ENCODE data around the gene MAP2K4.

The MAP2K4 gene

DNA sequence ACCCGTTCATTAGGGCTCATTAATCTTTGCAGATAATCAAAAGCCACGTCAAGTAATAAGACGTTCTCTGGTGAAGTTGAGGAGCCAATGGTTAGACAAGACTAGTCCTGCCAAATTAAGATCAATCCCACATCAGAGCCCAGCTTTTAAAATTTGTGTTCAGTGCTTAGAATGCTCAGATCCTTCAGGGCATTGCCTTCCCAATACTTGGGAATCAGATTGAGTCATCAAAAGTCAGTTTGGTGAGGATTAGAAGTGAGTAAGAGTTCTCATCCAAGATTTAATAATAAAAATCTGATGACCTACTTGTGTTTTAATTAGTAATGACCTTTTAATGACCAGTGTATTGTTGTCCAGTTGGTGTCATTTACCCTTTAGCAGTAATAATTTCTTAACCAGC is 19.8 kb downstream of the MAP2K4 start:
- DNase-seq (ENCODE audit: low spot score), result no peak

DNA sequence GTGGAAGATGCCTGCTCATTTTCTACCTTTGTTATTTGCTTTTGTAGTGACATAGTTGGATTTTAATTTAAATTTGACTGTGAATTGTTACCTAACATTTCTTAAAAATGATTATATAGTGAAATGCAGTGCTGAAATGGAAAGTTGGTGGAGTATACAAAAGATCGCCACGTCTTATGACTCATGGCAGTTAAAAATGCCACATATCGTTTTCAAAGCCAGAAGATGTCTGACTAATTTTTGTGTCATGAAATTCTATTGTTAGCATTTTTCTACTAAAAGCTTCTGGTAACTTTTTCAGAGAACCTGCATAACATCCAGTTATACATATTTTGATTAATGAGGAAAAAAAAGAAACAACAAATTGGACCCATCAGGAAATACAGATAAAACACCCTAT is 20.6 kb downstream of the MAP2K4 start:
- peak; percentile 74 for DNase-seq (ENCODE audit: low spot score)

- no peak for DNase-seq (ENCODE audit: low spot score)
These were observed 23.0 kb downstream of the MAP2K4 start for GRCh38 chr17:12043702-12044101.

DNA sequence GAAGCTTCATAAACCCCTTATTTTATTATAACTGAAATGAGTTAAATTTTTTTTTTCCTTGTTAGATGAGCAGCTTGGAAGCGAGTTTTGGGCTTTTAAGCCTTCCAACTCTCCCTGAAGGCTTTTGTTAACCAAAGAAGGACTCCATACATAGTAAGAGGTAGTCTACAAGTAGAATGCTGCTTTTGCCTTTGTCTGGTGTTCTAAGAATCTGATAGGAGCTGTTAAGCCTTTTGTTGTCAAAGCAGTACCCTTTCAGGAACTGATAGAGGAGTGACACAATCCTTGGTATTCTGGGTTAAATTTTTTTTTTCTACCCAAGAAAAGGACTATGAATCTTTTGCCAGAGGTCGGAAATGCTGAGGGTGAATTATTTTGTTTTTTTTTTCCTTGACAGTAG is 26.1 kb downstream of the MAP2K4 start:
- DNase-seq (ENCODE audit: low spot score), result no peak

- DNase-seq (ENCODE audit: low spot score), result no peak
These were observed 27.2 kb downstream of the MAP2K4 start for GRCh38 chr17:12047681-12048376.

DNA sequence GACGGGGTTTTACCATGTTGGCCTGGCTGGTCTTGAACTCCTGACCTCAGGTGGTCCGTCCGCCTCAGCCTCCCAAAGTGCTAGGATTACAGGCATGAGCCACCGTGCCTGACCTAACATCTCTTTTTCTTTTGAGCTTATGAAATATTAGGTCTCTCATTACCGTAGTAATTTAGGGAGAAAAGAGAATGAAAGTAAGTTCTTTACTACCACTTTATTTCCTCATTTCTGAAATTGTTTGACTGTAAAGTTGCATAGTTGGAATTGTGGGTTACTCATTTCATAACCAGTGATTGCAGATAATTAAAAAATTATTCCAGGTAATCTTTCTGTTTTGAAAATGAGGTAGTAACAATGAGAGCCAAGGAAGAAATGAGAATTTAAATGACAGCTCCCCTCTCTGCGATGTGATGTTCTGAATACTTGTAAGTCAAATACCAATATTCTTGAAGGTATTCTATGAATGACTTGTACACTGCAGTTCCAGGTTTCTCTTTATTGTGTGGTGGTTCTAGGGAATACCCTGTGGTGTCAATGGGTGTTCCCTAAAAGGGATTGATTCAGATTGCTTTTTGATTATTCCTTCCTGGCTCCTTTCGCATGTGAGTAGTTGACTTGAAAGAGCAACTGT is 28.3 kb downstream of the MAP2K4 start:
- no peak for DNase-seq (ENCODE audit: low spot score)

DNA sequence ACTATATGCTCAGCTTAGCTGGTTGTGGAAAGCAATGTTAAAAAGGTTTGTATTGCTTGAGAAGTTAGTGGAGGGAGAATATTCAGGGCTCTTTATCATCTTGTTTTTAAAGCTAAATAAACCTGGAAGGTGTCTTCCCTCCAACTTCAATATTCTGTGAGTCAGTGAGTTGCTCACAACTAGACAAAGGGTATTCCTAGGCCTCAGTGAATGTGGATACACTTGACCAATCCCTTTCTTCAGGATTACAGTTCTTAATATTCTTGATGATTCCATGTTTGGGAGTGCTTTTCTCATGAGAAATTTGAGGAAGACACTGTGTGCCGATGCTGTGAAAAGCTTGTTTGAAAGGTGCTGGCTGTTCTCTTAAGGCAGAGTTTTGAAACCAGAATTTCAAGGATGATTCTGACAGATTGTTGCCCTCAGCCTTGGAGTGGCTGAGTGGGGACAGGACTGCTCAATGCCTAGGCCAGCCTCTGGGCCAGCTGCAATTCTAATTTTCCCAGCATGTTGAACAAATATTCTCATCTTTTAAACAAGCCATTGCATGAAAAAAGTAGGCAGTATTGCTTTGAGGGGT is 30.1 kb downstream of the MAP2K4 start:
- no peak for DNase-seq (ENCODE audit: low spot score)

DNA sequence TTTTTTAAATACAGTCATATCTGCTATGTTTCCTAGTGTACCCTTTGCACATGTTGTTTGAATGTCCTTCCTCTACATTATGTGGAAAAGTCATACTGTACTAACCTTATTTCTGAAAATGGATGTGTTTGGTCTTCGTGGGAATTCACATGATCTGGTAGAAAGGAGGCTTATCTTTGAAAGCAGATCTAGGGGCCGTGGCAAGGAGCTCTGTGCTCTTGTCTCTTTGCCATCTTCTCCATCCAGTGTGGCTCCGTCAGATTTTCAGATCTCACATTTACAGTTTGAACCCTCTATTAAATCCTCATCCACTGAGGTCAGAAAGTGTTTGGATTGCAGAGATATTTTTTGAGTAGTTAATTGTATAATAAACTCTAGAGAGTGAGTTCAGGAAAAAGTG is 32.9 kb downstream of the MAP2K4 start:
- DNase-seq (ENCODE audit: low spot score), result no peak

GRCh38 chr17:12055889-12056288 is 35.2 kb downstream of the MAP2K4 start:
- no peak for DNase-seq (ENCODE audit: low spot score)

DNA sequence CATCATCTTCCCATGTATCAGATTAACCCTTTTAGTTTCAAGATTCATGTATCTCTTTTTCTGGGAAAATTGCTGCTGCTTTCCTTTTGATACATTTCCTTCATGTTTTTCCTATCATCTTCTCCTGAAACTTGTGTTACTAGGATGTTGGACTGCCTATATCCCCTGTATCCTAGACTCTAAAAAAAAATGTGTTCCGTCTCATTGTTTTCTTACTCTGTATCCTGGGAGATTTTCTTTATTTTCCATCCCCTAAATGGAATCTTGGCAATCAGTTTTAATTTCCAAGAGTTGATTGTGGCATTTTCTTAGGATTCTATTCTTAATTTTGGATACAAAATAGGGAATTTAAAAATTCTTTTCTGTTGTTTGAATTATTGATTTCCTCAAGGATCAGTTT is 36.8 kb downstream of the MAP2K4 start:
- no peak for DNase-seq (ENCODE audit: low spot score)

- no peak for DNase-seq (ENCODE audit: low spot score)
These were observed 37.9 kb downstream of the MAP2K4 start for GRCh38 chr17:12058535-12058934.

GRCh38 chr17:12062249-12062648 is 41.6 kb downstream of the MAP2K4 start:
- no peak for DNase-seq (ENCODE audit: low spot score)

- DNase-seq (ENCODE audit: low spot score), result no peak
These were observed 43.7 kb downstream of the MAP2K4 start for GRCh38 chr17:12064395-12064794.

DNA sequence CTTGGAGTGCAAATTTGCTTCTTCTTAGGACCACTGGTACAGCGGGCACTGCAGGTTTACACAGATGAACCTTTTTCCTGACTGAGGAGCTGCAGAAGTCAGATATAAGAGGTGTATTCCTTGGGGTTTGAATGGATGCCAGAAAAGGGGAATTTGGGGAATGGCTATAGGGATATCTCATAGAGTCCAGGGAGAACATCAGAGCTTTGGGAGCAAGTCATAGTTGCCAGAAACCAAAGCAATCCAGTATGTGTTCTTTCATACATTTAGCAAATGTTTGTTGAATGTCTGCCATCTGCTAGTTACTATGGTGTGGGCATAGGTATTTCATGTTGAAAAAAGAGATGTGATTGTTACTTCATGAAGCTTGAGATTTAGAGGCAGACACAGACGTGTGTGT is 46.8 kb downstream of the MAP2K4 start:
- no peak for DNase-seq (ENCODE audit: low spot score)

DNA sequence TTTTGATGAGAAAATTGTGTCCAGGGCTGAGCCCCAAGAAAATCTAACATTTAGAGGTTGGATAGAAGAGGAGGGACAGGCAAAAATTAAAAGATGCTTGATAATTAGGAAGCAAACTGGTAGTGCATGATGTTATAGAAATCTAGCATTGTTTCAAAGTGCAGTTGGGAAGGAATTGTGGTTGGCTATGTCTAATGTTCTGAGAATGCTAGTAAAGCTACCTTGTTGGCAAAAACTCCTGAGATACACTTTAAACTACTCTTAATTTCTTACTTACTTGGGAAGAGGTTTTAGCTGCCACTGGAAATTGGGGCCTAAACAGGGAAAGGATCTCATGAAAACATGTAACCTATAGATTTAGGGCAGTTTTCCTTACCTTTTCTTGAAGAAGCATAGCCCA is 48.3 kb downstream of the MAP2K4 start:
- DNase-seq (ENCODE audit: low spot score), result no peak

DNA sequence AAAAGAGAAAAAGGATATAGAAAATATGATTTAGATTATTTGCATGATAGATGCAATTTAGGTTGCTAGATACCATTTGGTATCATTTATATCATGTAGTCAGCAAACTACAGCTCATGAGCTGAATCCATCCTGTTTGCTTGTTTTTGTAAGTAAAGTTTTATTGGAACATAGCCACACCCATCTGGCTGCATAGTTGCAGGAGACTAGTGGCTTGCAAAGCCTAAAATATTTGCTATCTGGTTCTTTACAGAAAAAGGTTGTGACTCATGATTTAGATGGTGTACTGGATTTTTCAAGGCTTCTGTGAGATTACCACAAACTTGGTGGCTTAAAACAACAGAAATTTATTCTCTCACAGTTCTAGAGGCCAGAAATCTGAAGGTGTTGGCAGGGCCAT is 49.9 kb downstream of the MAP2K4 start:
- peak; percentile 36 for DNase-seq (ENCODE audit: low spot score)

DNA sequence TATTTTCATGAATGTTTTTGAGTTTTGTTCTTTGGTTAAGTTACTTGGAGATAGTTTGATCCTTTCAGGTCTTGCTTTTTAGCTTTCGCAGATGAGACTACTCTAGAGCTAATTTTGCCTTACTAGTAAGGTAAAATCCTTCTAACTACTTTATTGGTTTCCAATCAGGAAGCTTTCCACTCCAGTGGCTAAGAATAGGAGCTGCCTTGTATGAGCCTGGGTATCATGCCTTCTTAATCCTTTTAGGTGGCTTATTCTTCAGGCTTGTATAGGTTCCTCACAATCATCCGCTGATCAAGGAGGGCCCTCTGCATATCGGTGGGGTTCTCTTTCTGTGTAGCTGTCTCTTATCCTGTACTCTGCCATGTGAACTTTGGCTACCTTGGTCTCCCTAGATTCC is 53.7 kb downstream of the MAP2K4 start:
- DNase-seq (ENCODE audit: low spot score), result no peak

- DNase-seq (ENCODE audit: low spot score), result no peak
These were observed 57.1 kb downstream of the MAP2K4 start for GRCh38 chr17:12077773-12078172.

GRCh38 chr17:12078791-12079190 is 58.1 kb downstream of the MAP2K4 start:
- DNase-seq (ENCODE audit: low spot score), result peak; percentile 57

DNA sequence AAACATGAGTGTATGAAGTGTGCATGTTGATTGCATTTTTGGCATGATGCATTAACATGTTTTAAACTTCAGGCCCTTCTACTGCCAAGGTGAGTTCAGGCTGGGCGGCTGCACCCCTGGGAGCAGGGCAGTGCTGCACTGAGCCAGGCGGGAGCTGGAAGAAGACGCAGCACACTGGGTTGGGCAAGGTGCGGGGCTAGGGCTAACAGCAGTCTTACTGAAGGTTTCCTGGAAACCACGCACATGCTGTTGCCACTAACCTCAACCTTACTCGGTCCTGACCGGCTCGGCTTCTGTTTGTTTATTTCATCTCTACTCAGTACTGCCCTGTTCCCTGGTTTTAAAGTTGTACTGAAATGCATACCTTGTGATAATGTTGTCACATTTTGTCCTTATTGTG is 61.0 kb downstream of the MAP2K4 start:
- DNase-seq (ENCODE audit: low spot score), result no peak

GRCh38 chr17:12085076-12085949 is 64.6 kb downstream of the MAP2K4 start:
- no peak for DNase-seq (ENCODE audit: low spot score)

GRCh38 chr17:12088035-12088434 is 67.4 kb downstream of the MAP2K4 start:
- DNase-seq (ENCODE audit: low spot score), result no peak
